Hepatocyte (in vitro differentiated cells): ENCODE measurements around the gene SYTL3. TPM values are rescaled to one million over a fixed set of nuclear protein-coding genes. Genes with fewer than 3 reads are reported as not detected.

Experiments
- DNase-seq: peaks from one replicate; pipeline ENCODE4 v3.0.0-alpha.2; 2016; ENCODE audit warnings: low spot score
- H2AFZ ChIP-seq: fragments of 200-600 bp; sonication (generic); 2 replicates; pipeline ENCODE4 v1.6.0; 2016; ENCODE audit warnings: antibody characterized with exemption, mild to moderate bottlenecking
- H3K27ac ChIP-seq: fragments of 200-600 bp; sonication (generic); 2 replicates; pipeline ENCODE4 v1.5.1; 2016; ENCODE audit warnings: mild to moderate bottlenecking
- H3K27me3 ChIP-seq: fragments of 200-600 bp; sonication (generic); 2 replicates; pipeline ENCODE4 v1.6.1; 2016
- H3K36me3 ChIP-seq: fragments of 200-600 bp; sonication (generic); replicated peaks from 2 replicates; pipeline ENCODE4 v1.5.1; 2016; ENCODE audit warnings: low read depth; ENCODE audit not compliant: insufficient read depth
- H3K4me1 ChIP-seq: fragments of 200-600 bp; sonication (generic); 2 replicates; pipeline ENCODE4 v1.5.1; 2016; ENCODE audit warnings: mild to moderate bottlenecking, moderate library complexity; ENCODE audit not compliant: insufficient read depth
- H3K4me2 ChIP-seq: fragments of 200-600 bp; sonication (generic); 2 replicates; pipeline ENCODE4 v1.6.0; 2016
- H3K4me3 ChIP-seq: fragments of 200-600 bp; sonication (generic); 2 replicates; pipeline ENCODE4 v1.5.1; 2016; ENCODE audit warnings: mild to moderate bottlenecking
- H3K79me2 ChIP-seq: fragments of 200-600 bp; sonication (generic); 2 replicates; pipeline ENCODE4 v1.6.0; 2017; ENCODE audit warnings: mild to moderate bottlenecking
- H3K9me2 ChIP-seq: fragments of 200-600 bp; sonication (generic); replicated peaks from 2 replicates; pipeline ENCODE4 v1.6.0; 2017; ENCODE audit warnings: mild to moderate bottlenecking; ENCODE audit not compliant: insufficient read depth
- H3K9me3 ChIP-seq: fragments of 200-600 bp; sonication (generic); 2 replicates; pipeline ENCODE4 v1.5.1; 2016; ENCODE audit warnings: low read depth, mild to moderate bottlenecking
- H4K20me1 ChIP-seq: fragments of 200-600 bp; sonication (generic); 2 replicates; pipeline ENCODE4 v1.6.0; 2016; ENCODE audit warnings: mild to moderate bottlenecking; ENCODE audit not compliant: insufficient read depth, poor library complexity, severe bottlenecking
- CTCF ChIP-seq: fragments of 200-600 bp; sonication (generic); IDR thresholded peaks from 2 replicates; pipeline ENCODE4 v1.5.1; 2016; ENCODE audit warnings: antibody characterized with exemption, mild to moderate bottlenecking; ENCODE audit not compliant: poor library complexity
- EZH2 ChIP-seq: fragments of 200-600 bp; sonication (generic); IDR thresholded peaks from 2 replicates; pipeline ENCODE4 v1.6.1; 2016; ENCODE audit warnings: antibody characterized with exemption, mild to moderate bottlenecking, borderline replicate concordance
- EZH2phosphoT487 ChIP-seq: fragments of 200-600 bp; sonication (generic); IDR thresholded peaks from one replicate; pipeline ENCODE4 v1.6.1; 2018; ENCODE audit warnings: antibody characterized with exemption, mild to moderate bottlenecking, low read depth, moderate library complexity; ENCODE audit not compliant: unreplicated experiment, severe bottlenecking
- WGBS: methylation state at CpG from one replicate; pipeline ENCODE4 v1.1.6; 2016; ENCODE audit warnings: low lambda C conversion rate; ENCODE audit errors: missing lambda C conversion rate; 5-methylcytosine and 5-hydroxymethylcytosine counted together
- polyA plus RNA-seq: library from polyadenylated mRNA; unstranded; fragments of >200 nt; fragmentation: Nextera tagmentation; extraction: Ambion mirVana; gene quantifications from 2 replicates; pipeline ENCODE4 v1.2.1, GENCODE V29; 2016
- total RNA-seq: library from RNA; depleted of rRNA; stranded (reverse); fragments of >200 nt; gene quantifications from 2 replicates; pipeline ENCODE4 v1.2.3, GENCODE V29; 2014

The SYTL3 gene
- total and polyA plus RNA-seq, 2 experiments from 2014 or later, result 1.4 to 1.5 TPM

- Histone ChIP-seq H3K9me2 (no peaks in the 10 kb centered on the region), H3K79me2 (no peaks in the 10 kb centered on the region), H4K20me1 (no peaks in the 10 kb centered on the region), H3K36me3 (no peaks in the 10 kb centered on the region), H3K27me3 (no peaks in the 10 kb centered on the region), H3K4me3 (no peak overlapping the region), H3K27ac (peak overlapping the region; percentile 23), H2AFZ (no peak overlapping the region), H3K4me1 (peaks cover 29% of the 10 kb centered on the region), H3K4me2 (no peak overlapping the region), H3K9me3 (no peaks in the 10 kb centered on the region)
- TF ChIP-seq EZH2phosphoT487 (no peak), EZH2 (no peak), CTCF (no peak)
- peak; percentile 5 for DNase-seq
- WGBS, result 88% methylated on average over 7 of the region's 7 CpGs
Observed at GRCh38 chr6:158759966-158760617, 110.2 kb downstream of the SYTL3 start.

GRCh38 chr6:158760618-158761250, 110.9 kb downstream of the SYTL3 start:
- 74% methylated on average over 17 of the region's 17 CpGs for WGBS
- H3K79me2 ChIP-seq, result no peaks in the 10 kb centered on the region
- no peaks in the 10 kb centered on the region for H3K9me2 ChIP-seq
- peak; percentile 19 for DNase-seq
- H3K36me3 ChIP-seq, result peaks cover under 1% of the 10 kb centered on the region
- no peak for TF ChIP-seq CTCF
- no peaks in the 10 kb centered on the region for H3K27me3 ChIP-seq
- no peaks in the 10 kb centered on the region for H4K20me1 ChIP-seq
- no peak overlapping the region for H2AFZ ChIP-seq
- H3K4me1 ChIP-seq, result peaks cover 29% of the 10 kb centered on the region
- H3K4me2 ChIP-seq, result no peak overlapping the region
- H3K27ac ChIP-seq, result no peak overlapping the region
- no peaks in the 10 kb centered on the region for H3K9me3 ChIP-seq
- no peak overlapping the region for H3K4me3 ChIP-seq

- Histone ChIP-seq H3K4me1 (peaks cover 29% of the 10 kb centered on the region), H3K27ac (peak overlapping the region; percentile 88), H2AFZ (no peak overlapping the region), H4K20me1 (no peaks in the 10 kb centered on the region), H3K9me3 (no peaks in the 10 kb centered on the region), H3K27me3 (no peaks in the 10 kb centered on the region), H3K36me3 (peaks cover 3% of the 10 kb centered on the region), H3K79me2 (no peaks in the 10 kb centered on the region), H3K9me2 (no peaks in the 10 kb centered on the region), H3K4me3 (no peak overlapping the region), H3K4me2 (no peak overlapping the region)
- 94% methylated on average over 10 of the region's 10 CpGs for WGBS
- no peak for TF ChIP-seq EZH2
- TF ChIP-seq EZH2phosphoT487, result no peak
- no peak for TF ChIP-seq CTCF
- DNase-seq, result no peak
Observed at GRCh38 chr6:158761746-158762145, 111.9 kb downstream of the SYTL3 start.
